ENCODE measurements around the gene P2RY6. TPM values are rescaled to one million over a fixed set of nuclear protein-coding genes. Genes with fewer than 3 reads are reported as not detected.
"Not testable (repeated sequence)": the region's sequence is repeated elsewhere in the genome, so short reads cannot be mapped to it uniquely, and the experiment has no call there.

P2RY6 gene, protein sequence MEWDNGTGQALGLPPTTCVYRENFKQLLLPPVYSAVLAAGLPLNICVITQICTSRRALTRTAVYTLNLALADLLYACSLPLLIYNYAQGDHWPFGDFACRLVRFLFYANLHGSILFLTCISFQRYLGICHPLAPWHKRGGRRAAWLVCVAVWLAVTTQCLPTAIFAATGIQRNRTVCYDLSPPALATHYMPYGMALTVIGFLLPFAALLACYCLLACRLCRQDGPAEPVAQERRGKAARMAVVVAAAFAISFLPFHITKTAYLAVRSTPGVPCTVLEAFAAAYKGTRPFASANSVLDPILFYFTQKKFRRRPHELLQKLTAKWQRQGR
- total RNA-seq (2014; rRNA removed; shearing (Covaris generic)) = 2.5 and 2.7 TPM in 2 replicates

- peak; percentile 88 for DNase-seq (ENCODE audit: low spot score)
Measured at GRCh38 chr11:73271936-73272679, at the start of gene P2RY6. Gene P2RY6 (plus strand): TSS chr11:73272338. CDS start chr11:73296519, 24,181 bp downstream.

DNA sequence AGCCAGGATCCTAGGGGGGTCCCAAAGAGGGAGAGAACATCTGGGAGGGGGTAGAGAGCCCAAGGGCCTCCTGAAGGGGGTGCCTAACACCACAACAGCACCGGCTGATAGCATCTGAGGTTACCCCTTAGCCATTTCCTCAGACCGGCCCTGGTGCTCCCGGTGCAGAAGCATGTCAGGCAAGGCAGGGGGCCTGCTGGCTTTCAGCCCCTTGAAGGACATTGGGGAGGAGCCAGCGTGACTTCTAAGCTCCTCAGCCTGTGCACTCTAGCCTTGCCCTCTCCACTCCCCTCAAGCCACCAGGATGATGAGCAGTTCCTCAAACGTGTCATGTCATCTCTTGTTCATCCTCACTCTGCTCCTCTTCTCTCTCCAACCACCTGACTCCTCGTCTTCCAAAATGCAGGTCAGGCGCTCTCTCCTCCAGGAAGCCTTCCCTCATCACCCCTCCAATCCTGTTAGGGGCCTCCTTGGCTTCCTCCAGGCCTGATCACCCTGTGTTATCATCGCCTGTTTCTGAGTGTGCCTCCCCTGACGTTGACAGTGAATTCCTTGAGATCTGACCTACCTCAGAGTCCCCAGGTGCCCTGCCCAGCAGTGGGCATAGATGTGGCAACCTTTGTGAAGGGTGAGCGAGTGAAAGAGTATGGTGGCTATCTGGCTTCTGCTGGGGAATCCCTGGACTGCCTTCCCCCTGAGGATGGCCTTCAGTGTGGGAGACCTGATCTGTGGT, 48.0 kb upstream of the P2RY6 start:
- no peak for DNase-seq (ENCODE audit: low spot score)

- DNase-seq (ENCODE audit: low spot score) = no peak
Measured at GRCh38 chr11:73225001-73225686, 47.0 kb upstream of the P2RY6 start.

GRCh38 chr11:73225851-73226250, 46.3 kb upstream of the P2RY6 start:
- no peak for DNase-seq (ENCODE audit: low spot score)

GRCh38 chr11:73226297-73227006, 45.7 kb upstream of the P2RY6 start:
- no peak for DNase-seq (ENCODE audit: low spot score)

DNA sequence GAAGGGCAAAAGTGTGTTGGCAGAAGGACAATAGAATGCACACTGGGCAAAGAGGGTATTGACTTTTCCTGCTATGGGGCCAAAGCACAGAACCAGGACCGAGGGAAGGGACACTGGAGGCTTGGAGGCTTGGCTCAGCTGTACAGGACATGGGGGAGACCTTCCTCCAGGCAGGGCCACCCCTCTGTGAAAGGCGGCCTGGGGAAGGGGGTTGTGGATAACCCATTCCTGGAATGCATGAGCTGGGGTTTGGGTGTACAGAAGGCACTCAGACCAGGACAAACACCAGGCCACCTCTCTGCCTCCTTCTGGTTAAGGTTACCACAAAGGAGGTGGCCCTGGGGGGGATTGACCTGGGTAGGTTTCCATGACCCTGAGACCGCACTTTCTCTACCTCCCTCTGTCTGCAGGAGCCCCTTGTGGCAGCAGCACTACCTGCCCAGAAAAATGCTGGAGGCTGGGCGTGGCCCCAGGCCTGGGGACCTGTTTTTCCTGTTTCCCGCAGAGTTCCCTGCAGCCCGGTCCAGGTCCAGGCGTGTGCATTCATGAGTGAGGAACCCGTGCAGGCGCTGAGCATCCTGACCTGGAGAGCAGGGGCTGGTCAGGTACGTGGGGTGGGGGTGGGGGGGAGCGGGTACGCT, 44.4 kb upstream of the P2RY6 start:
- no peak for DNase-seq (ENCODE audit: low spot score)

- DNase-seq (ENCODE audit: low spot score) = no peak
Measured at GRCh38 chr11:73228268-73229134, 43.6 kb upstream of the P2RY6 start.

DNA sequence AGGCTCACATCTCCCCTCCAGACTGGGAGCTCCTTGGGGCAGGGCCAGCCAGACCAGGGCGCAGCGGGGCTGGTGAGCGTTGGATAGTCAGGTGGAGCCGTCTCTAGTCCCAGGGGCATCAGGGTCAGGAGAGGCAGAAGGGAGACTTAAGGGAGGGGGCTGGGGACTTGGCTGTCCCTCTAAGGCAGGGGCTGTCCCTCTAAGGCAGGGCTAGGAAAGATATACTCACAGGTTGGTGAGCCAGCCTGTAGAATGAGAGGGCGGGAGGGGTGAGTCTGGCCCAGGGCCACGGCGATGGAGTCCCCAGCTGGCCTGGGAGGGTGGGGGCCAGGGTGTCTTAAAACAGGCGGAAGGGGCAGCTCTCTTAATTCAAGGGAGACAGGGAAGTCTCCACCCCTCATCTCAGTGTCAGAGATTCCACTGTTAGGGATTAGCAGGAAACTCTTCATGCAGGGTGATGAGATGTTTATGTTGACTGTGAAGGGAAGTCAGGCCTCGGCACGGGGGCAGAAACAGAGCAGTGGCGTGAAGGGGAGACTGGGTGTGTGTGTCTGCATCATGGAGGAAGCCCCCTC, 42.7 kb upstream of the P2RY6 start:
- no peak for DNase-seq (ENCODE audit: low spot score)

DNA sequence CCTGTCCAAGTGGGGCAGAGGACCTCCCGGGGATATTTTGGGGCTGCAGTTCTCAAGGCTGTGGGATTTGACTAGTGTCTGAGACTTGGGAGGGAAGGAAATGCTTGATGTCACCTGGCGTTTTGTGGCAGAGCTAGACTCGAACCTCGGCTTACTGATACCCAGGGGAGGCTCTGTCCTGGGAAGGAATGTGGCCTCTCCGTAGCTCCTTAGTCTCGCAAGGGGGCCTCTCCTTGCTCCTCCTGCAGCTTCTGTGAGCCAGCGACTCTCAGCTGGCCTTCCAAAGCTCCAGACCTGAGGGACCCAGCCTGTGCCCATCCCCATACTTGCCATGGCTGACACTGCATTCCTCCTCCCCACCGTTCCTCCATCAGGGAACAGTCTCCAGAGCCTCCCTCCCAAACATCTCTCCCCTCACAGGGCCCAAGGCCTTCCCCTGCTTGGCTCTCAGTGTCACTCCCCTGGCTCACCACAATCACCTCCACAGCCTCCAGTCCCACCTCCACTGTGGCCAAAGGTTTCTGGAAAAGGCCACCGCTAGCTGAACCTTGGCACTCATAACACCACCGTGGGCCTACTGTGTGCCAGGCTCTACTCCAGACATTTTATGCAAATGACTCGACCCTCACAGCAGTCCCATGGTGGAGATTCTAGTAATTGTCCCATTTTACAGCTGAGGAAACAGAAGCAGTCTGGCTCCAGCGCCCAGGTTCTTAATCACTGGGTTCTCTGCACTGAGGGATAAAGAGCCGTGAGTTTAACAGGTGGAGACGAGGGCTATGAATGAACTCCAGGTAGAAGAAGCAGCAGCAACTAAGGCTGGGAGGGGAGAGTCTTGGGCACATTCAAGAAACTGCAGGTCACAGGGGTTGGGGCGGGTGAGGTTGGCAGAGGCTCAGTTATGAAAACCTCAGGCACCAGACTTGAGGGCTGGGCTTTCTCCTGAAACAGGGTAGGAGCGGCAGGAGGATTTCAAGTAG, 42.0 kb upstream of the P2RY6 start:
- no peak for DNase-seq (ENCODE audit: low spot score)

DNA sequence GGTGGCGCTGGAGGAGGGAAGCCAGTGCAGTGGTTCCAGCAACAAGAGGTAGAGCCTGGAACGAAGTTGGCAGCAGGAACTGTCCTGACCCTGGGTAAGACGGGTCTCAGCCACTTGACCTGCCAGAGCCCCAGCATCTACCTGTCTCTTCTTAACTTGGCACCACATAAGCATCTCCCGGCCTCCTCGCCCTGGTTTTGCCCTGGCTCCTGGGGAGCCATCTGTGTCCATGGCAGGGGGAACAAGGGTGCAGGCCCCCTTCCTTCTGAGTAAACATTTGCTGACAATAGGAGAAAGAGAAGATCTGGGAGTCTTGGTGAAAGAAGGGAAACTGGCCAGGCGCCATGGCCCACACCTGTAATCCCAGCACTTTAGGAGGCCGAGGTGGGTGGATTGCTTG, 41.2 kb upstream of the P2RY6 start:
- no peak for DNase-seq (ENCODE audit: low spot score)

DNA sequence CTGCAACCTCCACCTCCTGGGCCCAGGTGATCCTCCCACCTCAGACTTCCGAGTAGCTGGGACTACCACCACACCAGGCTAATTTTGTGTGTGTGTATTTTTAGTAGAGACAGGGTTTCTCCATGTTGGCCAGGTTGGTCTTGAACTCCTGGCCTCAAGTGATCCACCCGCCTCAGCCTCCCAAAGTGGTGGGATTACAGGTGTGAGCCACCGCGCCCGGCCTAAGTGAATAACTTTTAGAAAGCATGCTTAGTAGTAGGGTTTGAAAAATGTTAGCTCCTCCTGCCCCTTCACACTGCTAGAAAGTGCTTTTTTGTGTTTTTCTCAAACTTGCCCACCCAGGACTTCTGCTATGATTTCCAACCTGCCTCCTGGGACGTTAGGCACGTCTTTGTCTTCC, 39.7 kb upstream of the P2RY6 start:
- DNase-seq (ENCODE audit: low spot score) = not testable (repeated sequence)

- no peak for DNase-seq (ENCODE audit: low spot score)
Measured at GRCh38 chr11:73233211-73233610, 38.9 kb upstream of the P2RY6 start.

DNA sequence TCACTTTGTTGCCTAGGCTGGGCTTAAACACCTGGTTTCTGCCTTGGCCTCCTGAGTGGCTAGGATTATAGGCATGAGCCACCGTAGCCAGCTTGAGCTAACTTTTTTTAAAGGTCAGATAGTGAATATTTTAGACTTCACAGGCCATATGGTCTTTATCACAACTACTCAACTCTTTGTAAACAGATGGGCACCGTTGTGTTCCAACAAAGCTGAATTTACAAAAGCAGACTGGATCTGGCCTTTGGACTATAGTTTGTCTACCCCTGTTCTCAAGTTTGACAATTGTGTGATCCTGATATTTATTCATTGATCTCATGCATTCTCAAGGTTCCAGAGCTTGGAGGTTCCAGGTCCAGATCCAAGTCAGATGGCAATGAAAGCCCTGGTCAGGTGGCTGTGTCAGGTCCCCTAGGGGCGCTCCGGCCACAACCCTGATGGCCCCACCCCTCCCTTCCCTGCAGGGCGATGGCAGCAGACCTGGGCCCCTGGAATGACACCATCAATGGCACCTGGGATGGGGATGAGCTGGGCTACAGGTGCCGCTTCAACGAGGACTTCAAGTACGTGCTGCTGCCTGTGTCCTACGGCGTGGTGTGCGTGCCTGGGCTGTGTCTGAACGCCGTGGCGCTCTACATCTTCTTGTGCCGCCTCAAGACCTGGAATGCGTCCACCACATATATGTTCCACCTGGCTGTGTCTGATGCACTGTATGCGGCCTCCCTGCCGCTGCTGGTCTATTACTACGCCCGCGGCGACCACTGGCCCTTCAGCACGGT, 38.3 kb upstream of the P2RY6 start:
- DNase-seq (ENCODE audit: low spot score) = no peak

- no peak for DNase-seq (ENCODE audit: low spot score)
Measured at GRCh38 chr11:73234471-73235181, 37.5 kb upstream of the P2RY6 start.

DNA sequence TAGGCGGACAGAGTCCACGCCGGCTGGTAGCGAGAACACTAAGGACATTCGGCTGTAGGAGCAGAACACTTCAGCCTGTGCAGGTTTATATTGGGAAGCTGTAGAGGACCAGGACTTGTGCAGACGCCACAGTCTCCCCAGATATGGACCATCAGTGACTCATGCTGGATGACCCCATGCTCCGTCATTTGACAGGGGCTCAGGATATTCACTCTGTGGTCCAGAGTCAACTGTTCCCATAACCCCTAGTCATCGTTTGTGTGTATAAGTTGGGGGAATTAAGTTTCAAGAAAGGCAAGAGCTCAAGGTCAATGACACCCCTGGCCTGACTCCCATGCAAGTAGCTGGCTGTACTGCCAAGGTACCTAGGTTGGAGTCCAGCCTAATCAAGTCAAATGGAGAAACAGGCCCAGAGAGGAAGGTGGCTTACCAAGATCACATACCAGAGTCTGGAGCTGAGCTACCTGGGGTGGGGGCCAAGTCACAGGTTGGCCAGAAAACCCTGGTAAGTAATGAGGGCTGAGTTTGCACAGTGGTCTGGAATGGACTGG, 36.8 kb upstream of the P2RY6 start:
- DNase-seq (ENCODE audit: low spot score) = no peak

GRCh38 chr11:73236205-73236765, 35.9 kb upstream of the P2RY6 start:
- no peak for DNase-seq (ENCODE audit: low spot score)

Measured in H4 (cell line).